GM10248 (cell line): ENCODE results near the gene MRPL9.
"Not testable (repeated sequence)": the region's sequence is repeated elsewhere in the genome, so short reads cannot be mapped to it uniquely, and the experiment has no call there.

ENCODE experiments used
- CTCF ChIA-PET: fragments of 300-600 bp; sonication (Branson Sonifier 250); formaldehyde crosslinking; extraction: SDS; loops from one replicate; lab custom pipeline; 2021; ENCODE audit warnings: antibody characterized with exemption; lab: Yijun Ruan, JAX
- POLR2A ChIA-PET: fragments of 350-650 bp; sonication (Branson Sonifier 250); formaldehyde crosslinking; extraction: SDS; loops from one replicate; lab custom pipeline; 2020; ENCODE audit warnings: antibody characterized with exemption; lab: Yijun Ruan, JAX
- DNase-seq: peaks from one replicate; pipeline ENCODE4 v3.0.0; 2012; ENCODE audit errors: extremely low spot score
- CTCF ChIP-seq: IDR thresholded peaks from 2 replicates; pipeline ENCODE4 v1.5.1; 2012; ENCODE audit warnings: mild to moderate bottlenecking, low read depth; ENCODE audit errors: extremely low read depth, missing control alignments, control extremely low read depth

Gene MRPL9

GRCh38 chr1:151777317-151777716 lies 14.0 kb upstream of the MRPL9 start:
- ChIA-PET CTCF (interaction anchor here (0.9 to 2.8 kb wide), 4 partner anchors 12 to 59 kb away, joined by 3 to 12 read pairs (median 4); partner anchors contain the start of genes MRPL9 and TDRKH), POLR2A (no interaction called here)
- no peak for DNase-seq
- no peak for TF ChIP-seq CTCF

GRCh38 chr1:151776665-151777062 lies 13.4 kb upstream of the MRPL9 start:
- ChIA-PET CTCF (interaction anchor here (0.7 to 1.9 kb wide), 4 partner anchors 13 to 60 kb away, joined by 3 to 6 read pairs (median 3); partner anchors contain the start of gene MRPL9), POLR2A (no interaction called here)

GRCh38 chr1:151775894-151776664 lies 12.8 kb upstream of the MRPL9 start:
- ChIA-PET POLR2A (no interaction called here), CTCF (interaction anchor here (0.7 to 2.3 kb wide), 4 partner anchors 9 to 13 kb away, joined by 3 to 6 read pairs (median 3); partner anchors contain the start of gene MRPL9)
- no peak for TF ChIP-seq CTCF
- DNase-seq, result no peak

More at GRCh38 chr1:151776665-151777062, 13.4 kb upstream of the MRPL9 start:
- TF ChIP-seq CTCF, result no peak
- no peak for DNase-seq

GRCh38 chr1:151774256-151774922 lies 11.1 kb upstream of the MRPL9 start:
- TF ChIP-seq CTCF, result no peak
- CTCF ChIA-PET, result interaction anchor here (1.1 to 2.3 kb wide), 3 partner anchors 10 to 39 kb away, joined by 3 to 6 read pairs (median 5); no protein-coding TSS in a partner anchor
- no peak for DNase-seq
- POLR2A ChIA-PET, result no interaction called here

GRCh38 chr1:151773702-151774101 lies 10.4 kb upstream of the MRPL9 start:
- DNase-seq, result no peak
- TF ChIP-seq CTCF, result no peak
- ChIA-PET POLR2A (no interaction called here), CTCF (interaction anchor here (1.6 kb wide), 1 partner anchor 39 kb away, joined by 5 read pairs; no protein-coding TSS in a partner anchor)

- DNase-seq, CTCF ChIA-PET, POLR2A ChIA-PET: not testable (repeated sequence)
These were observed 6.0 kb upstream of the MRPL9 start for GRCh38 chr1:151769270-151769669.

- CTCF ChIA-PET, result interaction anchor here (1.2 kb wide), 1 partner anchor 34 kb away, joined by 3 read pairs; no protein-coding TSS in a partner anchor
- POLR2A ChIA-PET, DNase-seq: not testable (repeated sequence)
These were observed 5.2 kb upstream of the MRPL9 start for GRCh38 chr1:151768351-151769066.
